RKO (cell line): ENCODE results near the gene GABRG3.

ENCODE experiments used
- DNase-seq: peaks from one replicate; pipeline ENCODE4 v3.0.0-alpha.2; 2016; ENCODE audit warnings: low spot score

The GABRG3 gene

DNA sequence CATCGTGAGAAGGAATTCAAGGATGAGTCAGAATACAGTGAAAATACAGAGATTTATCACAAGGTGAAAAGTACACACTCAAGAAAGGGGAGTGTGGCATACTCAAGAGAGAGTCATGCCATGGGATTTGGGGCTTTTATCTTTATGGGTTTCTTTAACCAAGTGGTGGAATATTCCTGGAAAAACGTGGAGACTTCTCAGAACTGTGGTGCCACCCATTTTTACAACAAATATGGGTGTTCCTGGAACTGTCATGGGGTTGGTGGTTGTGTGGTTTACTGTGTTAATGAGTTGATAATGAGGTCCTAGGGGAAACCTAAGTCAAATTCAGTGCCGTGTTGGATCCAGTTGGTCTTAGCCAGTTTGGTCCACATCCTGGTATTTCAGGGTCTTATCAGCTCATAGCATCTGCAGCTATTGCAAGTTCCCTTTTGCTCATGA is 497.2 kb downstream of the GABRG3 start:
- no peak for DNase-seq

- no peak for DNase-seq
Observed at GRCh38 chr15:27473845-27474244, 502.9 kb downstream of the GABRG3 start.

DNA sequence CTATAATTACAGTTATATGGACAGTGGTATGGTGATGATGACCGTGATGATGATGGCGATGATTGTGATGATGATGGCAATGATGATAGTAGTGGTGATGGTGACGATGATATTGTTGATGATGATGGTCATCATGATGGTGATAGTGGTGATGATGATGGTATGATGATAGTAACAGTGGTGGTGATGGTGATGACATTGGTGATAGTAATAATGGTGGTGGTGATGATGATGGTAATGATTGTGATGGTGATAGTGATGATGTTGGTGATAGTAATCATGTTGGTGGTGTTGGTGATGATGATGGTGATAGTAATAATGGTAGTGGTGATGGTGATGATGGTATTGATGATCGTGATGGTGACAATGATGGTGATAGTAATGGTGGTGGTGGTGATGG is 504.4 kb downstream of the GABRG3 start:
- no peak for DNase-seq

GRCh38 chr15:27479296-27480140 is 508.5 kb downstream of the GABRG3 start:
- DNase-seq, result no peak

DNA sequence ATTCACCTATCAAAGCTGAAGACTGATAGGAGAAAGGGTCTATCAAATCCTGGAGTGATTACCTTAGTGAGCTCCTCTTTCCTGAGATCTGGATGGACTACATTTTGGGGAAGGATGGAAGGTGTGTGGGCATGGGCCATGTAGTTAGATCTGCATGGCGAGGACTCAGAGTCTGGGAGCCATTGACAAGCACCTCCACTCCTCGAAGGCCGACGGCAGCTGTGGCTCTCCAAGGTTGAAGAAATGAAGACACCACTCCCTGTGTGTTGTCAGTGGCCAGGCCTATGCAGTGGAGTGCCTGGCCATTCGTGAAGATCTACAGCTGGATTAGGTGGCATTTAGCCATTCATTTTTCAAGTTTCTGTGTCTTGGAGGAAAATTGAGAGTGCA is 509.2 kb downstream of the GABRG3 start:
- DNase-seq, result no peak

DNA sequence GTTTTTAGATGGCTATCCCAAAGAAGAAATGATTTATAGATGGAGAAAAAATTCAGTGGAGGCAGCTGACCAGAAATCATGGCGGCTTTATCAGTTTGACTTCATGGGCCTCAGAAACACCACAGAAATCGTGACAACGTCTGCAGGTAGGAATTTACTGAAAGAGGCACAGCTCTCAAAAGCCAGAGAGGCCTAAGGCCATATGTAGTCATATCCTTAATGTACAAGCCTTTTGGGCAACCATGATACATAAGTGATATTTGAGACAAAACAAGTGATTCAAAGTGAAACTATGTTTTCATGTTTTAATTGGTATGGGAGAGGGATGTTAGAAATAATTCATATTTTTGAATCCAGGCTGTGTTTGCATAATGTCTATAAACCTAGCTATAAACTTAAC is 509.7 kb downstream of the GABRG3 start:
- DNase-seq, result no peak

DNA sequence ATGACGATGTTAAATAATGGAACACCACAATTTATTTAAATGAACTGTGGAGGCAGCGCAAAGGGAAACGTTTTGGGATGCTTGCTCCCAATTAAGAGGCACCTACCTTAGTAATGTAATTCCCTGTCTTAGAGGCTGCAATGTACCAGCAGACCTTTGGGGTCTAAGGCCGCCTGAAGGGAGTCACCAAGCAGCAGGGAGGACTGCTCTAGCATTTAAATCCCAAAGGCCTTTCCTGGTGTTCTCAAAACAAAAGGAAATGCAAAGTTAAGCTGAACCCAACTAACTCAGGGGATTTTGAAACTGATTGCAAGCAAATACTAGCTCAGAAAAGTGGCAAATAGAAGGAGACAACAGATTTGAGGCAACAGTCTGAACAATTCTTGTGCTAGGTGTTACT is 510.8 kb downstream of the GABRG3 start:
- no peak for DNase-seq

- DNase-seq, result no peak
Observed at GRCh38 chr15:27482287-27482686, 511.3 kb downstream of the GABRG3 start.

DNA sequence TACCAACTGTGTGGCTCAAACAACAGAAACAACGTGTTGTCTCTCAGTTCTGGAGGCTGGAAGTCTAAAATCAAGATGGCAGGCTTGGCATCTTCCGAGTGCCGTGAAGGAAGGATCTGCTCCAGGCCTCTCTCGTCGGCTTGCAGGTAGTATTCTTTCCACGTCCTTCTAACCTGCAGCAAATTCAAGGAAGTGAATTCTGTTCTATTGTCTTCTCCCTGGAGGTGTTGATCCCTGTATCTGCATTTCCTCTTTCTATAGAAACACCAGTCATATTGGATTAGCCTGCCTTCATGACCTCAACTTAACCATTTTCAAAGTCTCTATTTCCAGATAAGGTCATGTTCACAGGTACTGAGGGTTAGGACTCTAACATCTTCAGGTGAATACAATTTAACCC is 512.1 kb downstream of the GABRG3 start:
- no peak for DNase-seq

- no peak for DNase-seq
Observed at GRCh38 chr15:27485265-27485664, 514.3 kb downstream of the GABRG3 start.

- DNase-seq, result no peak
Observed at GRCh38 chr15:27486051-27486450, 515.1 kb downstream of the GABRG3 start.

DNA sequence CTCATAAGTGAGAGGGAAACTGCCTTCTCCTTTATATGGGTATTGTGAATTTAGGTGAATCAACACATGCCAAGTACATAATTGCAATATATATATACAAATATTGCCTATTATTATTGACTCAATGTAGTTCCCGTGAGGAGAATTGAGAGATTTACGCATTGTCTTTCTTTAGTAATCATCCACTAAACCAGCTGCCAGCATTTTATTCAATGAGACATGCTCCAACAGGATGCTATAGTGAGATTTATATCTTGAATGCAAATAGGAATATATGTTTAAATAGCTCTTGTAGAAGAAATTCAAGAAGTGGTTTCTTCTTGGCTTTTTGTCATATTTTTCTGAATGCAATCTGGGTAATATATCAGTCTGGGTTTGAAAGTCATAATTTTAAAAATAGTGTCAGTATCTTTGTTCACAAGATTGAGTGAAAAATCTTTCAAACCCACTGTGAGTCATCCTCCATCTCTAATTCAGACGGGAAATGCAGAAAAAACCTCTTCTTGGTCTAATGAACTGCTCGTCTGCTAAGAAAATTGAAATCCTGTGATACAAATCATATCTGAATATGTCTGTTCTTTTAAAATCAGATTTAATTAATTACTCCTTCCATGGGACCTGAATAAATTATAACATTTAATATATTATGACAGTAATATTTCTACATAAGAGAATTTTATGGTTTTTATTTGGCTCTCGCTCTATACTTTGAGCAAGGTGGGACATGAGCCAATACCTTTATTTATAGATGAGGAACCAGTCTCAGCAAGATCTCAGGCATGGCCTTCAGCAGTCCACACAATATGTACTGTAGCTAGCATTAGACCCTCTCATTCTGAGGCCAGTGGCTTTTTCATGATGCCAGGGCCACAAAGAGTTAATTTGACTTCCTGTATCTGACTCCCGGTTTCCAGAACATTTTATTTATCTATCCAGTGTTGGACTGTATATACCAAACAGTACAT is 516.0 kb downstream of the GABRG3 start:
- DNase-seq, result no peak

- DNase-seq, result no peak
Observed at GRCh38 chr15:27487846-27488245, 516.9 kb downstream of the GABRG3 start.

DNA sequence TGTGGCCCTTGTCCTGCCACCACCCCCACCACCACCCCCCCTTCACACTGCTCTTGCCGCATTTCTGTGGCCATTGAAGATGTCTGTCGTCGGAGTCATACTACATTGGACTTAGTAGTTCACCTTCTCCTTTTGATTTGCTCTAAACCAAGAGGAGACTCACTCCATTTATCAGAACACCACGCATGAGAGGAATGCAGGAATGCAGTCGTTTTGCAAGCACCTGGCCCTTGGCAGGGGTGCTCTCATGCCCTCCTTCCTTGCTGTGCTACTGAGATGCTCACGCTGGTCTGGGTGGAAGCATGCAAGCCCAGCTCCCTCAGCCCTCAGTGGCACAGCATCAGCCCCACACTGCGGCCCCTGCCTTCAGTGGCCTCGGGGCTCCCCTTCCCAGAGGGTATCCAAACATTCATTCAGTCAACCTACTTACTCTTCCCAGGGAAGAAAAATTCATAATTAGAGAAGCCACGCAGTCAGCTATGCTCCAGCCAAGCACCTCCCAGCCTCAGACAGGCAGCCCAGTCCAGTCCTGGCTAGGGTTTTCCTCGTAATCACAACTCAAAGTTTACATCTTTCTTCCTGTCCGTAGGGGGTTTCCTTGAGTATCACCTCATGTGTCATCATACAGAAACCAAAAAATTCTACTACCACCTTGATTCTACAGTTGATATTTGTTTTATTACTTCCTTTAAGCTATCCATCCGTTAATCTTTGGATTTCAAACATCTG is 520.0 kb downstream of the GABRG3 start:
- no peak for DNase-seq

GRCh38 chr15:27491666-27492621 is 521.0 kb downstream of the GABRG3 start:
- DNase-seq, result no peak

DNA sequence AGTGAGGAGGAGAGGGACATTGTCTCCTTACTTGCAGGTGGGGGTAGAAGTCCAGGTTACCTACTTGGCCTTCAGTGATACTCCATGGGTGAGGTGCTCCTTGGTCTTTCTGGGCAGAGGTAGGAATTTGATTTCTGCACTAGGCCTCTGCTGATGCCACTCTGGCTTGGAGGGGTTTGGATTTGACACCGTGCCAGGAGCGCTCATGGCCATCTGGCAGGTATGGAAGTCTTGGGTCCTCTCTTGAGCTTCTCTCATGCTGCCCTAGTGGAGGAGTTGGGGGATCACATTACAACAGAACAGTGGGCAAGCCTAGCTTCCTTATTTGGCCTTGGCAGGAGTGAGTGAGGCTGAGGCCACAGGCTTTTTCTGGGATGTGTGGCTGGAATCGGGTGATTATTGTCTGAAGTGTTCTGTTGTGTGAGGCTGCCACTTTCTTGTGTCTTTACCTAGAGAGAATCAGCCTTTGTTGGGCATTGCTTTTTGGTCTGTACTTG is 525.0 kb downstream of the GABRG3 start:
- DNase-seq, result no peak

DNA sequence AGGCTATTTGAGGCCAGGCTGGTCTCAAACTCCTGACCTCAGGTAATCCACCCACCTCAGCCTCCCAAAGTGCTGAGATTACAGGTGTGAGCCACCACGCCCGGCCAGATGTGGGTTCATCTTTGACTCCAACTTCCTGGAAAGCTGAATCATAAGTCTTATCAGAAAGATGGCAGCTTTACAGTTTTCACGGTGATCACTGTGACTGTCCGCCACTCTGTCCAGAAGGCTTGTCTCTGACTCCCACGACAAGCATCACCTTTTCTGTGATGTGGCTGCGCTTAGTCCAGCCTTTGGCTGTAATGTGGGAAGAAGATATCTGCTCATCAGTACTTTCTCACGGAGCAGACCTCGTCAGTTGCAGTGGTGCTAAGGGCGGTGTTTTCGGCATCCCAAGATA is 527.7 kb downstream of the GABRG3 start:
- DNase-seq, result no peak

- DNase-seq, result no peak
Observed at GRCh38 chr15:27499191-27499590, 528.2 kb downstream of the GABRG3 start.

DNA sequence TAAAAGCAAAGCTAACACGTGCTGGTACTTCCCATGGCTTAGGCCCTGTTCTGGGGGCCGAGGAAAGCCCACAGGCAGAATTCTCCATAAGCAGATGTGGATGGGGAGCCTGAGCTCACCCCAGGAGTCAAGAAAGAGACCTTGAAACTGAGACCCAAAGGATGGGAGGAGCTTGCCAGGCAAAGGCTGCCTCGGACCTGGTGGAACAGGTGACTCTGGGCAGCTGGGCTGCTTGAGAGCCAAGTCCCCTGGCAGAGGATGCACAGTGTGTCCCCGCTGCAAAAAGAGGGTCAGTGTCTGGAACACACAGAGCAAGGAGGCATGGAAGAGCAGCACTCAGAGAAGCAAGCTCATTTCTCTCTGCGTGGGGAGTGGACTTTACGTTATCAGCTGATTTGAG is 528.7 kb downstream of the GABRG3 start:
- no peak for DNase-seq

DNA sequence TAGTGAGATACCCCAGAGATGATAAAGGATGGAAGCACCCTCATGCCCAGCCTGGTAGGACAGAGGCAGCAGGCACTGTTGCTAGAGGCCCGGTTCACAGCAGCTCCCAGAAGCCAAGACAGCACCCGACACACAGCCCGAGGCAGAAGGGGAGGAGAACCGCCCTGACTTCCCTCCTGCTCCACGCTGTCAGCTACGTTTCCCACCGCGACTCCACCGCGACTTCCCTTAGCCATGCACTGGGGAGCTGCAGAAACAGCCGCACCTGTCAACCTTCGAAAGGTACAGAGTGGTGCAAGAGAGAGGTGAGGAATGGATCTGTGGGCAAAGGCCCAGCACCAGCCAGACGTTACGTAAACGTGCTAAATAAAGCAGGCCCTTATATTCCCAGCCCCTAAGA is 529.2 kb downstream of the GABRG3 start:
- no peak for DNase-seq

DNA sequence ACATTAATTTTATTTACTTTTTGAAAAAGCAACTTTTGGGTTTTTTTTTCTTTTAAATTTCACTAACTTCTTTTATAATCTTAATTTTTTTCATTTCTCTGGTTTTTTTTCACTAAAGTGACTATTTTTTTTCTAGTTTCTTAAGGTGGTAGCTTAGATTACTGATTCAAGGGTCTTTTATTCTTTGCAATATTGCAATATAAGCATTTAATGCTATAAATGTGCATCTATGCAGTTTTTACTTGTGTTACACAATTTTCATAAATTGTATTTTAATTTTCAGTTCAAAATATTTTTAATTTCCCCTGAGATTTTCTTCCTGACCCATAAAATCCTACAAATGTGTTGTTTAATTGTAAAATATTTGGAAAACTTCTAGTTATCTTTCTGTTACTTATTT is 535.8 kb downstream of the GABRG3 start:
- no peak for DNase-seq
